Activated B cell treated with CpG ODN at 0.5 μM for 24 hours (primary cell): ENCODE data around the gene SHISAL2A. TPM values are rescaled to one million over a fixed set of nuclear protein-coding genes. Genes with fewer than 3 reads are reported as not detected.
A peak's percentile ranks its signal among the peaks of the same experiment; 100 is the strongest.

Experiments used
- ATAC-seq: fragments of 200-7000 bp; cut with Tn5 transposase; one replicate; pipeline ENCODE4 v1.10.0; 2021; ENCODE audit warnings: low read depth, mild to moderate bottlenecking, moderate library complexity
- CTCF ChIA-PET: fragments of 350-600 bp; sonication (Branson Sonifier 250); formaldehyde crosslinking; loops from one replicate; lab custom pipeline; 2021; ENCODE audit warnings: antibody characterized with exemption; lab: Charles Lee
- POLR2A ChIA-PET: fragments of 350-600 bp; sonication (Branson Sonifier 250); formaldehyde crosslinking; loops from one replicate; lab custom pipeline; 2021; ENCODE audit warnings: antibody characterized with exemption; lab: Charles Lee
- DNase-seq: peaks from one replicate; pipeline ENCODE4 v3.0.0; 2022
- H3K27ac Mint-ChIP-seq: one replicate; pipeline ENCODE4 v1.8.0; 2020; ENCODE audit warnings: mixed read lengths
- H3K27me3 Mint-ChIP-seq: one replicate; pipeline ENCODE4 v1.8.0; 2021; ENCODE audit warnings: mixed read lengths
- H3K36me3 Mint-ChIP-seq: one replicate; pipeline ENCODE4 v1.8.0; 2021; ENCODE audit warnings: low read depth, mixed read lengths
- H3K4me1 Mint-ChIP-seq: one replicate; pipeline ENCODE4 v1.8.0; 2021; ENCODE audit warnings: mixed read lengths
- H3K4me3 Mint-ChIP-seq: one replicate; pipeline ENCODE4 v1.8.0; 2020; ENCODE audit warnings: mild to moderate bottlenecking, mixed read lengths
- H3K9me3 Mint-ChIP-seq: one replicate; pipeline ENCODE4 v1.8.0; 2020; ENCODE audit warnings: mixed read lengths
- intact Hi-C: fragments of 100-400 bp; cut with micrococcal nuclease; formaldehyde crosslinking; loops from one replicate; pipeline ENCODE4 v1.15.1; 2024
- total RNA-seq: library from RNA; stranded (reverse); gene quantifications from 2 replicates; pipeline ENCODE4 v1.2.3, GENCODE V29; 2022
- TF ChIP-seq, protein P1 (sequence below): fragments of 200-600 bp; IDR thresholded peaks from one replicate; pipeline ENCODE4 v1.8.0; 2022; ENCODE audit warnings: antibody characterized with exemption, mild to moderate bottlenecking

The SHISAL2A gene
- total RNA-seq, 1 donor from 2014 or later: 44.2 TPM

DNA sequence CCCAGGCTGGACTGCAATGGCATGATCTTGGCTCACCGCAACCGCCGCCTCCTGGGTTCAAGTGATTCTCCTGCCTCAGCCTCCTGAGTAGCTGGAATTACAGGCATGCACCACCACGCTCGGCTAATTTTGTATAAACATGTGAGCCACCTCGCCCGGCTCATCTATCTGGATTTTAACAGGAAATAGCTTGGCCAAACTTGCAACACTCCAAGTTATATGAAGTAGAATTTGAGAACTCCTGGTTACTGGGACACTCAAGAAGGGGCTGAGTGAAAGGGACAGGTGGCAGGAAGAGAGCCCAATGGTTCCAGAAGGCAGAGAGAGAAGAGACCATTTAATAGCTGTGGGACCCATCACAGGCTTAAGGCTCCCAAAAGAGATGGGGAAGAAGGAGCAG, 33.7 kb upstream of the SHISAL2A start:
- Mint-ChIP-seq H3K4me3 (no peak overlapping the region), H3K27ac (no peak overlapping the region), H3K9me3 (no peaks in the 10 kb centered on the region), H3K4me1 (peaks cover 29% of the 10 kb centered on the region), H3K36me3 (no peaks in the 10 kb centered on the region), H3K27me3 (no peaks in the 10 kb centered on the region)
- intact Hi-C loops: no loop called here
- POLR2A ChIA-PET: interaction anchor here (0.6 to 0.7 kb wide), 3 partner anchors 21 to 631 kb away, joined by 3 to 6 read pairs (median 4); no protein-coding TSS in a partner anchor
- TF ChIP-seq, protein P1, sequence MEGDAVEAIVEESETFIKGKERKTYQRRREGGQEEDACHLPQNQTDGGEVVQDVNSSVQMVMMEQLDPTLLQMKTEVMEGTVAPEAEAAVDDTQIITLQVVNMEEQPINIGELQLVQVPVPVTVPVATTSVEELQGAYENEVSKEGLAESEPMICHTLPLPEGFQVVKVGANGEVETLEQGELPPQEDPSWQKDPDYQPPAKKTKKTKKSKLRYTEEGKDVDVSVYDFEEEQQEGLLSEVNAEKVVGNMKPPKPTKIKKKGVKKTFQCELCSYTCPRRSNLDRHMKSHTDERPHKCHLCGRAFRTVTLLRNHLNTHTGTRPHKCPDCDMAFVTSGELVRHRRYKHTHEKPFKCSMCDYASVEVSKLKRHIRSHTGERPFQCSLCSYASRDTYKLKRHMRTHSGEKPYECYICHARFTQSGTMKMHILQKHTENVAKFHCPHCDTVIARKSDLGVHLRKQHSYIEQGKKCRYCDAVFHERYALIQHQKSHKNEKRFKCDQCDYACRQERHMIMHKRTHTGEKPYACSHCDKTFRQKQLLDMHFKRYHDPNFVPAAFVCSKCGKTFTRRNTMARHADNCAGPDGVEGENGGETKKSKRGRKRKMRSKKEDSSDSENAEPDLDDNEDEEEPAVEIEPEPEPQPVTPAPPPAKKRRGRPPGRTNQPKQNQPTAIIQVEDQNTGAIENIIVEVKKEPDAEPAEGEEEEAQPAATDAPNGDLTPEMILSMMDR: no peak
- DNase-seq (no peak), ATAC-seq (no peak)
- CTCF ChIA-PET: interaction anchor here (0.8 kb wide), 1 partner anchor 28 kb away, joined by 3 read pairs; no protein-coding TSS in a partner anchor

DNA sequence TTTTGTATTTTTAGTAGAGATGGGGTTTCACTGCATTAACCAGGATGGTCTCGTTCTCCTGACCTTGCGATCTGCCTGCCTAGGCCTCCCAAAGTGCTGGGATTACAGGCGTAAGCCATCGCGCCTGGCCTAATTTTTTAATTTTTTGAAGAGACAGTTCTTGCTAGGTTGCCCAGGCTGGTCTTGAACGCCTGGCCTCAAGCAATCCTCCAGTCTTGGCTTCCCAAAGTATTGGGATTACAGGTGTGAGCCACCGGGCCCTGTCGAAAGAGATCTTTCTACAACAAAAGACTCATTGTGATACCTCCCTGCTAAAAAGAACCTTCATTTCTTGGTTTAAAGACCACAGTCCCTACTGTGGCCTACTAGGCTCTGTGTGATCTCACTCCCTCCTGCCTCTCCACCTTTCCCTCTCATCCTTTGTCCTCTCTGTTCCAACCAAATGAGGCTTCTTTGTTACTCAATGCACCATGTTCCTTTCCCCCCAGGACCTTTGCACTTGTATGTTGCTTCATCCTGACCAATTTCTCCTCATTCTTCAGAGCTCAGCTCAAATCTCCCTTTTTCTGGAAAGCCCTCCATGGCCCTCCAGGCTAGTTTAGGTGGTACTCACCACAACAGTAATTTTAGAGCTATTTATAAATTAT, 32.3 kb upstream of the SHISAL2A start:
- Mint-ChIP-seq H3K9me3 (no peaks in the 10 kb centered on the region), H3K36me3 (peaks cover 2% of the 10 kb centered on the region), H3K4me3 (no peak overlapping the region), H3K4me1 (peaks cover 41% of the 10 kb centered on the region), H3K27ac (peak overlapping the region; percentile 38), H3K27me3 (no peaks in the 10 kb centered on the region)
- DNase-seq: no peak
- intact Hi-C loops: loop anchor here (5.0 kb wide), 1 partner anchor 33 kb away; no protein-coding TSS in a partner anchor
- CTCF ChIA-PET: interaction anchor here (0.7 kb wide), 1 partner anchor 65 kb away, joined by 3 read pairs; no protein-coding TSS in a partner anchor
- ATAC-seq: no peak
- TF ChIP-seq, protein P1: no peak
- POLR2A ChIA-PET: interaction anchor here (0.9 to 2.1 kb wide), 6 partner anchors 8 to 71 kb away, joined by 3 to 18 read pairs (median 6); partner anchors contain the start of genes SHISAL2A and TUT4

DNA sequence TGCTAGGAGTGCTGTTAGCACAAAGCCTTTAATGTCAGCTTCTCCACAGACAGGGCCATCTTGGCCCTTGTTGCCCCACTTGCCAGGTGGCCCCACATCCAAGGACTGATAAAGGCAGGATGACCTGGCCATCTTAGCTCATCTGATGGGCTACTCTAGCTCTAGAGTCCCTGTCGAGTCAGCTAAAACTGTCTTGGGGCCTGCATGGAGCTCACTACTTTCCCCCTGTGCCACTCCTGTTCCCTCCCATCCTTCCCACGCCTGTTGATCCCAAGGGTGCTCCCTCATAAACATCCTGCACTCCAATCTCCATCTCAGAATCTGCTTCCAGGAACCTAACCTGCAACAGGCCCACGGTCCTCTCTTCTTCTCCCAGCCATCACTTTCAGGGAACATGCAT, 31.4 kb upstream of the SHISAL2A start:
- H3K9me3 Mint-ChIP-seq: no peaks in the 10 kb centered on the region
- H3K4me3 Mint-ChIP-seq: peak overlapping the region; percentile 84
- H3K4me1 Mint-ChIP-seq: peaks cover 49% of the 10 kb centered on the region
- no peak for ATAC-seq
- peak overlapping the region; percentile 81 for H3K27ac Mint-ChIP-seq
- ChIA-PET POLR2A (interaction anchor here (0.6 to 2.1 kb wide), 9 partner anchors 9 to 84 kb away, joined by 3 to 18 read pairs (median 4); partner anchors contain the start of genes SHISAL2A and TUT4), CTCF (interaction anchor here (0.7 kb wide), 1 partner anchor 64 kb away, joined by 3 read pairs; no protein-coding TSS in a partner anchor)
- TF ChIP-seq, protein P1: no peak
- peaks cover 10% of the 10 kb centered on the region for H3K36me3 Mint-ChIP-seq
- DNase-seq: no peak
- H3K27me3 Mint-ChIP-seq: no peaks in the 10 kb centered on the region
- intact Hi-C loops: loop anchor here (5.0 kb wide), 1 partner anchor 34 kb away; no protein-coding TSS in a partner anchor

DNA sequence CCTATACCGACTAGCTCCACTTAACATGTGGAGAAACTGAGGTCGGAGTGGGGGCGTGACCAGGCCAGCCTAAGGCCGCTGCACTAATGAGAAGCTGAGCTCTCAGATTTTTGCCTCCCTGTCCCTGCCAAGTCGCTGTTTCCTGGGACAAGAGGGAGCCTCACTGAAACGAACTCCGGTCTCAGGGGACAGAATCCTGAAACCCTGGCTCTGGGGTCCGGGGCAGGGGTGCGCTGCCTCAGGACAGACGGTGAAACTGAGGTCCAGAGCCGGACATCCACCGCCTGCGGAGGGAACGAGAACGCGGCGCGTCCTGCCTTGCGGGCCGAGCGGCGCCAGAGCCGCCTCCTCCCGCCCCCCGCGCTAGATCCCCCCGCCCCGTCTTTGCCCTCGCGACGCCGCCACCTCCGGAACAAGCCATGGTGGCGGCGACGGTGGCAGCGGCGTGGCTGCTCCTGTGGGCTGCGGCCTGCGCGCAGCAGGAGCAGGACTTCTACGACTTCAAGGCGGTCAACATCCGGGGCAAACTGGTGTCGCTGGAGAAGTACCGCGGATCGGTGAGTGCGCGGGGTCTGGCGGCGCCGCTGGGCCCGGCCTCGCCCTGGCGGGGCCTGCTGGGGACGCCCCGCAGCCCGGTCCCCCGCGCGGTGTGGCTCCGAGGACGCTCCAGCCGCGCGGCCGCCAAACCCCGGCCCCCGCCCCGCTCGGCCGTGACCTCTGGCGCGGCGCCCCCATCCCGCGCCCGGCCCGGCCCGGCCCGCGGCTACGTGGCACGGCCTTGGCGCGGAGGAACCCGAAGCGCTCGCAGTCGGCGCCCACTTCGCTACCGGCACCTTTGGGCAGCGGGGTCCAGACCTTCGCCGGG, 30.7 kb upstream of the SHISAL2A start, which contains the start of gene GPX7:
TSS of gene GPX7 (plus strand) at position 381 of the 865 bp plus-strand sequence. CDS start at position 420, 39 bp downstream.
- TF ChIP-seq, protein P1: no peak
- H3K4me1 Mint-ChIP-seq: peaks cover 55% of the 10 kb centered on the region
- H3K27me3 Mint-ChIP-seq: no peaks in the 10 kb centered on the region
- peaks cover 18% of the 10 kb centered on the region for H3K36me3 Mint-ChIP-seq
- no peaks in the 10 kb centered on the region for H3K9me3 Mint-ChIP-seq
- ChIA-PET CTCF (no interaction called here), POLR2A (interaction anchor here (0.5 to 4.0 kb wide), 15 partner anchors 10 to 83 kb away, joined by 3 to 45 read pairs (median 5); partner anchors contain the start of genes SHISAL2A and TUT4)
- intact Hi-C loops: loop anchor here (1.0 to 5.0 kb wide), 4 partner anchors 9 to 57 kb away; no protein-coding TSS in a partner anchor
- ATAC-seq: peak; percentile 75
- H3K27ac Mint-ChIP-seq: peak within 1 kb of the TSS; percentile 84
- peak within 1 kb of the TSS; percentile 84 for H3K4me3 Mint-ChIP-seq
- peak; percentile 57 for DNase-seq
